Ishikawa (cell line): ENCODE data around the gene KIF20B.

Source experiments
- CEBPB ChIP-seq: IDR thresholded peaks from 2 replicates; pipeline ENCODE4 v1.6.1; 2012
- CREB1 ChIP-seq: IDR thresholded peaks from 2 replicates; pipeline ENCODE4 v1.6.1; 2012; ENCODE audit warnings: low read depth
- EGR1 ChIP-seq: IDR thresholded peaks from 2 replicates; pipeline ENCODE4 v1.6.1; 2012
- EP300 ChIP-seq: IDR thresholded peaks from 2 replicates; pipeline ENCODE4 v1.6.1; 2012; ENCODE audit warnings: borderline replicate concordance
- FOXM1 ChIP-seq: IDR thresholded peaks from 2 replicates; pipeline ENCODE4 v1.6.1; 2012; ENCODE audit warnings: low read depth, borderline replicate concordance
- RAD21 ChIP-seq: IDR thresholded peaks from 2 replicates; pipeline ENCODE4 v1.6.1; 2012; ENCODE audit warnings: low read depth
- REST ChIP-seq: IDR thresholded peaks from 2 replicates; pipeline ENCODE4 v1.6.1; 2012; ENCODE audit warnings: low read depth, mild to moderate bottlenecking
- TAF1 ChIP-seq: IDR thresholded peaks from 2 replicates; pipeline ENCODE4 v1.6.1; 2012; ENCODE audit warnings: low read depth, mild to moderate bottlenecking
- TEAD4 ChIP-seq: IDR thresholded peaks from 2 replicates; pipeline ENCODE4 v1.6.1; 2012
- USF1 ChIP-seq: IDR thresholded peaks from 2 replicates; pipeline ENCODE4 v1.6.1; 2012
- YY1 ChIP-seq: IDR thresholded peaks from 2 replicates; pipeline ENCODE4 v1.6.1; 2012; ENCODE audit warnings: low read depth

GRCh38 chr10:89750441-89750840, 49.1 kb downstream of the KIF20B start:
- TF ChIP-seq FOXM1, result no peak
- no peak for TF ChIP-seq EGR1
- no peak for TF ChIP-seq USF1
- no peak for TF ChIP-seq REST
- TF ChIP-seq CREB1, result no peak
- TF ChIP-seq TAF1, result no peak
- TF ChIP-seq EP300, result no peak
- no peak for TF ChIP-seq CEBPB
- no peak for TF ChIP-seq YY1
- no peak for TF ChIP-seq RAD21
- TF ChIP-seq TEAD4, result no peak
